Measurements from ENCODE around the gene ATPAF1. TPM values are rescaled to one million over a fixed set of nuclear protein-coding genes. Genes with fewer than 3 reads are reported as not detected.
A peak's percentile ranks its signal among the peaks of the same experiment; 100 is the strongest.

ATPAF1 gene
- total and polyA plus RNA-seq, 10 of the 15 experiments (the other 5 are each of a cell fraction or from before 2014, with no cell fraction given): 15.2 to 93.5 (median 48.4) TPM

GRCh38 chr1:46617108-46617800 is 50.9 kb downstream of the ATPAF1 start (continued):
- TF ChIP-seq MXI1 (IDR thresholded peaks at IDR 0.05; ENCODE audit: low read depth, low read length) (no peak), TCF3 (IDR thresholded peaks at IDR 0.05; ENCODE audit: borderline replicate concordance, insufficient read depth, low read depth, low read length) (no peak), NFYA (IDR thresholded peaks at IDR 0.05; ENCODE audit: borderline replicate concordance, low read depth, low read length) (no peak), DPF2 (IDR thresholded peaks at IDR 0.05) (no peak), JUNB (IDR thresholded peaks at IDR 0.05) (no peak), SUPT20H (IDR thresholded peaks at IDR 0.05; ENCODE audit: borderline replicate concordance, control insufficient read depth, low read depth, low read length) (no peak), CTCF (IDR thresholded peaks at IDR 0.05 in 2 of 3, conservative IDR thresholded peaks at IDR 0.05 in 1 of 3; ENCODE audit: control insufficient read depth in 2 of 3, extremely low read depth in 1 of 3, insufficient read depth in 1 of 3, low read depth in 3 of 3, low read length in 3 of 3) (no peak), ZNF24 (IDR thresholded peaks at IDR 0.05) (peak; percentile 74), ZNF217 (IDR thresholded peaks at IDR 0.05) (no peak)
